HCT116 (cell line): Measurements from ENCODE around the gene GNB1L. TPM values are rescaled to one million over a fixed set of nuclear protein-coding genes. Genes with fewer than 3 reads are reported as not detected.
A peak's percentile ranks its signal among the peaks of the same experiment; 100 is the strongest.

Source experiments
- ATAC-seq: fragments of 200-7000 bp; cut with Tn5 transposase; 2 replicates; pipeline ENCODE4 v1.9.1; 2020; ENCODE audit warnings: mild to moderate bottlenecking, moderate library complexity
- Bru-seq: library from RNA; stranded (reverse); fragments of 400-500 nt; gene quantifications from one replicate; lab custom pipeline; 2021; lab: Mats Ljungman, UMichigan
- BruChase-seq, 2 experiments: library from RNA; stranded (reverse); fragments of 400-500 nt; gene quantifications; one replicate each; lab custom pipeline; 2021; lab: Mats Ljungman, UMichigan
- BruUV-seq: library from RNA; stranded (reverse); fragments of 400-500 nt; replicated peaks from 2 replicates; lab custom pipeline; 2021; lab: Mats Ljungman, UMichigan
- CTCF ChIA-PET: fragments of 300-600 bp; sonication (Branson Sonifier 250); formaldehyde crosslinking; loops from one replicate; lab custom pipeline; 2021; ENCODE audit warnings: antibody characterized with exemption; lab: Charles Lee
- POLR2A ChIA-PET: fragments of 300-600, 350-600 bp; sonication (Branson Sonifier 250); formaldehyde crosslinking; loops from one replicate; lab custom pipeline; 2021; ENCODE audit warnings: antibody characterized with exemption; lab: Charles Lee
- RAD21 ChIA-PET, 2 experiments: fragments of 300-600 bp; sonication (Branson Sonifier 250); formaldehyde crosslinking; loops; one replicate each; lab custom pipeline; 2023; ENCODE audit warnings: low total read pairs in 2 of 2; ENCODE audit not compliant: uncharacterized antibody in 2 of 2, unreplicated experiment in 2 of 2, low non-redundant PET in 1 of 2; lab: Charles Lee
- DNase-seq: peaks from one replicate; pipeline ENCODE4 v3.0.0-alpha.2; 2010; ENCODE audit warnings: low read depth, low spot score
- H2AFZ ChIP-seq: fragments of 200-600 bp; shearing (Covaris generic), sonication (generic); 2 replicates; pipeline ENCODE4 v1.6.1; 2017; ENCODE audit warnings: low read depth, mixed run types, mixed read lengths, antibody characterized with exemption, low read length; ENCODE audit not compliant: poor library complexity, severe bottlenecking
- H3K27ac ChIP-seq: 2 replicates; pipeline ENCODE4 v1.5.1; 2012; ENCODE audit warnings: low read depth, low read length
- H3K27me3 ChIP-seq: fragments of 200-600 bp; sonication (generic); 2 replicates; pipeline ENCODE4 v1.6.1; 2016; ENCODE audit warnings: mixed run types, low read length, mixed read lengths; ENCODE audit not compliant: insufficient read depth
- H3K36me3 ChIP-seq, 2 experiments: fragments of 200-500 bp in 1 of 2; fragments of 200-600 bp in 1 of 2; sonication (Bioruptor generic) in 1 of 2; sonication (generic) in 1 of 2; 2 replicates each; pipeline versions ENCODE4 v1.5.1 to v1.6.1; 2014 to 2016; ENCODE audit warnings: low read length in 2 of 2, inconsistent platforms in 1 of 2, mixed read lengths in 1 of 2, mixed run types in 1 of 2; ENCODE audit not compliant: insufficient read depth in 2 of 2, control insufficient read depth in 1 of 2
- H3K4me1 ChIP-seq, 2 experiments: fragments of 200-600 bp in 1 of 2; sonication (generic) in 1 of 2; 2 replicates each; pipeline versions ENCODE4 v1.5.1 to v1.6.1; 2012 to 2017; ENCODE audit warnings: low read length in 2 of 2, inconsistent platforms in 1 of 2, mild to moderate bottlenecking in 1 of 2, mixed read lengths in 1 of 2, mixed run types in 1 of 2, moderate library complexity in 1 of 2; ENCODE audit not compliant: insufficient read depth in 2 of 2, control insufficient read depth in 1 of 2
- H3K4me2 ChIP-seq: fragments of 200-600 bp; sonication (generic); 2 replicates; pipeline ENCODE4 v1.6.1; 2017; ENCODE audit warnings: mixed run types, low read length, mixed read lengths
- H3K4me3 ChIP-seq, 2 experiments: fragments of 200-600 bp in 1 of 2; sonication (generic) in 1 of 2; replicated peaks in 1 of 2; 2 replicates each; pipeline ENCODE4 v1.5.1; 2011 to 2016; ENCODE audit warnings: low read length in 2 of 2, control low read depth in 1 of 2, low read depth in 1 of 2, mild to moderate bottlenecking in 1 of 2, mixed read lengths in 1 of 2, mixed run types in 1 of 2
- H3K79me2 ChIP-seq: fragments of 200-600 bp; sonication (generic); 2 replicates; pipeline ENCODE4 v1.6.1; 2017; ENCODE audit warnings: mild to moderate bottlenecking, mixed run types, low read length, moderate library complexity, mixed read lengths; ENCODE audit not compliant: insufficient read depth
- H3K9ac ChIP-seq: fragments of 200-600 bp; sonication (generic); 2 replicates; pipeline ENCODE4 v1.6.1; 2016; ENCODE audit warnings: low read length, mixed read lengths
- H3K9me2 ChIP-seq: fragments of 200-600 bp; sonication (generic), shearing (Covaris generic); 2 replicates; pipeline ENCODE4 v1.6.1; 2017; ENCODE audit warnings: mixed run types, mild to moderate bottlenecking, moderate library complexity; ENCODE audit not compliant: insufficient read depth
- H3K9me3 ChIP-seq, 2 experiments: fragments of 200-500 bp in 1 of 2; fragments of 200-600 bp in 1 of 2; sonication (Bioruptor generic) in 1 of 2; sonication (generic) in 1 of 2; 2 replicates each; pipeline ENCODE4 v1.6.1; 2014 to 2017; ENCODE audit warnings: low read length in 2 of 2, mixed read lengths in 2 of 2, inconsistent platforms in 1 of 2, low read depth in 1 of 2, mild to moderate bottlenecking in 1 of 2, mixed run types in 1 of 2, moderate library complexity in 1 of 2; ENCODE audit not compliant: control insufficient read depth in 1 of 2, insufficient read depth in 1 of 2
- H4K20me1 ChIP-seq: fragments of 200-600 bp; sonication (generic), shearing (Covaris generic); 2 replicates; pipeline ENCODE4 v1.6.1; 2017; ENCODE audit warnings: mixed run types, mild to moderate bottlenecking, moderate library complexity; ENCODE audit not compliant: insufficient read depth
- CBX3 ChIP-seq: IDR thresholded peaks from 2 replicates; pipeline ENCODE4 v1.6.1; 2012; ENCODE audit warnings: low read depth
- CEBPB ChIP-seq: IDR thresholded peaks from 2 replicates; pipeline ENCODE4 v1.6.1; 2012; ENCODE audit warnings: low read depth
- EGR1 ChIP-seq: IDR thresholded peaks from 2 replicates; pipeline ENCODE4 v1.6.1; 2012; ENCODE audit warnings: low read depth
- ELF1 ChIP-seq: IDR thresholded peaks from 2 replicates; pipeline ENCODE4 v1.6.1; 2012; ENCODE audit warnings: low read depth, borderline replicate concordance
- EZH2 ChIP-seq: fragments of 200-600 bp; sonication (generic); IDR thresholded peaks from 2 replicates; pipeline ENCODE4 v1.6.1; 2017; ENCODE audit warnings: antibody characterized with exemption, mixed run types
- EZH2phosphoT487 ChIP-seq: fragments of 200-600 bp; IDR thresholded peaks from 2 replicates; pipeline ENCODE4 v1.6.1; 2018; ENCODE audit warnings: antibody characterized with exemption, borderline replicate concordance
- FOSL1 ChIP-seq: IDR thresholded peaks from 2 replicates; pipeline ENCODE4 v1.6.1; 2012; ENCODE audit warnings: low read depth
- JUND ChIP-seq: IDR thresholded peaks from 2 replicates; pipeline ENCODE4 v1.6.1; 2012
- POLR2A ChIP-seq: IDR thresholded peaks from 2 replicates; pipeline ENCODE4 v1.7.0; 2011; ENCODE audit warnings: borderline replicate concordance; ENCODE audit not compliant: insufficient read depth, insufficient read length; ENCODE audit errors: extremely low read depth
- POLR2AphosphoS5 ChIP-seq: IDR thresholded peaks from 2 replicates; pipeline ENCODE4 v1.6.1; 2011; ENCODE audit warnings: mild to moderate bottlenecking, low read depth, low read length, moderate library complexity
- RAD21 ChIP-seq: IDR thresholded peaks from 2 replicates; pipeline ENCODE4 v1.6.1; 2012; ENCODE audit warnings: low read depth, mild to moderate bottlenecking
- SIN3A ChIP-seq: IDR thresholded peaks from 2 replicates; pipeline ENCODE4 v1.6.1; 2012; ENCODE audit warnings: low read depth
- SP1 ChIP-seq: IDR thresholded peaks from 2 replicates; pipeline ENCODE4 v1.6.1; 2012; ENCODE audit warnings: low read depth
- SRF ChIP-seq: IDR thresholded peaks from 2 replicates; pipeline ENCODE4 v1.6.1; 2012; ENCODE audit warnings: low read depth
- TCF7L2 ChIP-seq: IDR thresholded peaks from 2 replicates; pipeline ENCODE4 v1.7.0; 2011; ENCODE audit warnings: borderline replicate concordance, inconsistent platforms; ENCODE audit not compliant: insufficient read depth, insufficient read length; ENCODE audit errors: extremely low read depth
- YY1 ChIP-seq: IDR thresholded peaks from 2 replicates; pipeline ENCODE4 v1.6.1; 2011; ENCODE audit warnings: low read length, low read depth, moderate library complexity, mild to moderate bottlenecking; ENCODE audit not compliant: insufficient replicate concordance; ENCODE audit errors: extremely low read depth
- ZFX ChIP-seq: fragments of 450-650 bp; IDR thresholded peaks from 2 replicates; pipeline ENCODE4 v1.6.1; 2017
- ZNF274 ChIP-seq: fragments of 200-500 bp; sonication (Bioruptor generic); IDR thresholded peaks from 2 replicates; pipeline ENCODE4 v1.6.1; 2014; ENCODE audit warnings: mild to moderate bottlenecking, low read depth, low read length, inconsistent platforms
- intact Hi-C: fragments of 100-400 bp; cut with micrococcal nuclease; formaldehyde crosslinking; loops from 2 replicates; pipeline ENCODE4 v1.10.0; 2022
- long read RNA-seq: library from polyadenylated mRNA; unstranded; transcript quantifications from one replicate; pipeline ENCODE4 v2.0.0, GENCODE V29; 2021; ENCODE audit not compliant: unreplicated experiment
- polyA plus RNA-seq: library from polyadenylated mRNA; unstranded; fragments of >200 nt; gene quantifications from 2 replicates; pipeline ENCODE4 v1.2.1, GENCODE V29; 2012; ENCODE audit warnings: missing spikeins
- total RNA-seq: library from RNA; stranded (reverse); gene quantifications from one replicate; pipeline ENCODE4 v1.2.1, GENCODE V29; 2021; ENCODE audit not compliant: unreplicated experiment
- TF ChIP-seq, protein P1 (sequence below): IDR thresholded peaks from 2 replicates; pipeline ENCODE4 v1.6.1; 2011; ENCODE audit warnings: mild to moderate bottlenecking, low read length, moderate library complexity; ENCODE audit not compliant: insufficient replicate concordance; ENCODE audit errors: extremely low read depth
- TF ChIP-seq, protein P2 (sequence below): IDR thresholded peaks from 2 replicates; pipeline ENCODE4 v1.6.1; 2012
- TF ChIP-seq, protein P3 (sequence below), 3 experiments: fragments of 200-600 bp in 1 of 3; sonication (generic) in 1 of 3; IDR thresholded peaks in 2 of 3; conservative IDR thresholded peaks in 1 of 3; 2 replicates each; pipeline ENCODE4 v1.5.1; 2012 to 2017; ENCODE audit warnings: low read depth in 2 of 3, low read length in 2 of 3, antibody characterized with exemption in 1 of 3, borderline replicate concordance in 1 of 3, control low read depth in 1 of 3, mild to moderate bottlenecking in 1 of 3, mixed read lengths in 1 of 3, mixed run types in 1 of 3, moderate library complexity in 1 of 3; ENCODE audit not compliant: insufficient read depth in 1 of 3

Gene GNB1L, protein sequence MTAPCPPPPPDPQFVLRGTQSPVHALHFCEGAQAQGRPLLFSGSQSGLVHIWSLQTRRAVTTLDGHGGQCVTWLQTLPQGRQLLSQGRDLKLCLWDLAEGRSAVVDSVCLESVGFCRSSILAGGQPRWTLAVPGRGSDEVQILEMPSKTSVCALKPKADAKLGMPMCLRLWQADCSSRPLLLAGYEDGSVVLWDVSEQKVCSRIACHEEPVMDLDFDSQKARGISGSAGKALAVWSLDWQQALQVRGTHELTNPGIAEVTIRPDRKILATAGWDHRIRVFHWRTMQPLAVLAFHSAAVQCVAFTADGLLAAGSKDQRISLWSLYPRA
- 12.1 TPM for total RNA-seq
- 8.8 and 10.9 TPM in 2 replicates for polyA plus RNA-seq
- Bru-seq, nascent RNA = percentile 44 among the genes with signal in this experiment
- BruChase-seq, experiment 1, labeled RNA remaining after a 6-hour chase = percentile 63 among the genes with signal in this experiment
- percentile 59 among the genes with signal in this experiment for BruChase-seq, experiment 2, labeled RNA remaining after a 2-hour chase
- long read RNA-seq, full-length matches to known transcripts = 26 of 46 reads
- long read RNA-seq, partial matches to known transcripts = 3 of 46 reads
- long read RNA-seq, other reads (novel, unspliced or antisense) = 17 of 46 reads

DNA sequence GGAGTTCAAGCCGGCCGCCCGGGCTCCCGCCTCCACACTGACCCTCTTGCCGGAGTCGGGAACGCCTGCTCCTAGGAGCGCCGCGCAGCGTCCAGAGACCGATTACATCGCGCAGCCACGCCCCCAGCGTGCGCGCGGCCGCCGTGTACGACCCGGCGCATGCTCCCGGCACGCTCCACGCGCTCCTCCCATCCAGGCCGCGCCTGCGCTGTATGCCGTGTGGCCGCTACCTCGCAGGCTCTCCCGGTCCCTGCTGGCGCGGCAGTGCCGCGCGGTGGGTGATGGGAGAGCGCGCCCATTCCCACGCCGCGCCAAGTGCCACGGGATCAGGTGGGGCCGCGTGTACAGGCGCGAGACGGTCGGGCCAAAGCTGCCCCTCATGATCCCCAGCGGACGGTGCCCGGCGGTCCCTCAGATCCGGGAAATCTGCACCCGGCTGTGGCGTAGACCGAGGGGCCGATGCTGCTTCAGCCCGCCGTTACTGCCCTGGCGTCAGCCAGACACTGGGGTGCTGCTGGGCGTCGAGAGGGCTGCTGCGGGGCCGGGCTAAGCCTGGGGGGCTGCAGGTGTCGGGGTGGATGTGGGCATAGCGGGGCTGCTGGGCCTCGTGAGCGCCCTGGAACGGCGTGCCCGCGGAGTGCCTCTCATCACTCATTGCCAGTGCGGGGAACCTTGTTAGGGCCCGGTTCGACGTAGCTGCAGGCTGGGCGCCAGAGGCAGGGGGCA, at the start of gene GNB1L, which contains the start of gene RTL10:
TSS of gene GNB1L (minus strand) at position 97 of the 726 bp plus-strand sequence. CDS start 33,519 bp downstream, outside the sequence.
TSS of gene RTL10 (minus strand) at position 97 of the 726 bp plus-strand sequence. CDS start 2,613 bp downstream, outside the sequence.
- Histone ChIP-seq H2AFZ (no peak within 1 kb of the TSS), H3K9me3 (no peaks in the 10 kb centered on the region), H3K4me1 (peaks cover 39 to 53% of the 10 kb centered on the region in 2 experiments), H3K4me3 (peak within 1 kb of the TSS; percentile 97 to 99), H3K36me3 (peaks cover 14% of the 10 kb centered on the region in 2 experiments; a peak in 3 of 4 replicates), H3K79me2 (peaks cover 62% of the 10 kb centered on the region), H3K9me2 (no peaks in the 10 kb centered on the region), H4K20me1 (peaks cover 3% of the 10 kb centered on the region; the same call in 1 of the 2 replicates), H3K27me3 (no peaks in the 10 kb centered on the region), H3K27ac (peak within 1 kb of the TSS; percentile 99), H3K4me2 (peak within 1 kb of the TSS; percentile 94), H3K9ac (peak within 1 kb of the TSS; percentile 97)
- DNase-seq (peak; percentile 85), ATAC-seq (peak; percentile 82)
- ChIA-PET RAD21 (no interaction called here), CTCF (interaction anchor here (1.4 kb wide), 1 partner anchor 98 kb away, joined by 3 read pairs; no protein-coding TSS in a partner anchor), POLR2A (interaction anchor here (0.9 to 2.1 kb wide), 2 partner anchors 12 to 16 kb away, joined by 3 to 6 read pairs; no protein-coding TSS in a partner anchor)
- intact Hi-C loops = loop anchor here (5.0 kb wide), 1 partner anchor 88 kb away; no protein-coding TSS in a partner anchor
- BruUV-seq = TSS peak; percentile 54
- TF ChIP-seq JUND (no peak), SRF (no peak), FOSL1 (no peak), CEBPB (no peak), POLR2AphosphoS5 (peak; percentile 98), YY1 (peak; percentile 25), EZH2phosphoT487 (no peak), TCF7L2 (peak; percentile 26), RAD21 (no peak), SIN3A (peak; percentile 78), POLR2A (peak; percentile 95), ZFX (peak; percentile 83), ELF1 (no peak), SP1 (no peak), ZNF274 (no peak), EGR1 (no peak), CBX3 (peak; percentile 22; the same call in 1 of the 2 replicates), EZH2 (no peak)
- TF ChIP-seq, protein P1, sequence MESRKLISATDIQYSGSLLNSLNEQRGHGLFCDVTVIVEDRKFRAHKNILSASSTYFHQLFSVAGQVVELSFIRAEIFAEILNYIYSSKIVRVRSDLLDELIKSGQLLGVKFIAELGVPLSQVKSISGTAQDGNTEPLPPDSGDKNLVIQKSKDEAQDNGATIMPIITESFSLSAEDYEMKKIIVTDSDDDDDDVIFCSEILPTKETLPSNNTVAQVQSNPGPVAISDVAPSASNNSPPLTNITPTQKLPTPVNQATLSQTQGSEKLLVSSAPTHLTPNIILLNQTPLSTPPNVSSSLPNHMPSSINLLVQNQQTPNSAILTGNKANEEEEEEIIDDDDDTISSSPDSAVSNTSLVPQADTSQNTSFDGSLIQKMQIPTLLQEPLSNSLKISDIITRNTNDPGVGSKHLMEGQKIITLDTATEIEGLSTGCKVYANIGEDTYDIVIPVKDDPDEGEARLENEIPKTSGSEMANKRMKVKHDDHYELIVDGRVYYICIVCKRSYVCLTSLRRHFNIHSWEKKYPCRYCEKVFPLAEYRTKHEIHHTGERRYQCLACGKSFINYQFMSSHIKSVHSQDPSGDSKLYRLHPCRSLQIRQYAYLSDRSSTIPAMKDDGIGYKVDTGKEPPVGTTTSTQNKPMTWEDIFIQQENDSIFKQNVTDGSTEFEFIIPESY = peak; percentile 48
- TF ChIP-seq, protein P2, sequence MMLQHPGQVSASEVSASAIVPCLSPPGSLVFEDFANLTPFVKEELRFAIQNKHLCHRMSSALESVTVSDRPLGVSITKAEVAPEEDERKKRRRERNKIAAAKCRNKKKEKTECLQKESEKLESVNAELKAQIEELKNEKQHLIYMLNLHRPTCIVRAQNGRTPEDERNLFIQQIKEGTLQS = no peak
- TF ChIP-seq, protein P3, sequence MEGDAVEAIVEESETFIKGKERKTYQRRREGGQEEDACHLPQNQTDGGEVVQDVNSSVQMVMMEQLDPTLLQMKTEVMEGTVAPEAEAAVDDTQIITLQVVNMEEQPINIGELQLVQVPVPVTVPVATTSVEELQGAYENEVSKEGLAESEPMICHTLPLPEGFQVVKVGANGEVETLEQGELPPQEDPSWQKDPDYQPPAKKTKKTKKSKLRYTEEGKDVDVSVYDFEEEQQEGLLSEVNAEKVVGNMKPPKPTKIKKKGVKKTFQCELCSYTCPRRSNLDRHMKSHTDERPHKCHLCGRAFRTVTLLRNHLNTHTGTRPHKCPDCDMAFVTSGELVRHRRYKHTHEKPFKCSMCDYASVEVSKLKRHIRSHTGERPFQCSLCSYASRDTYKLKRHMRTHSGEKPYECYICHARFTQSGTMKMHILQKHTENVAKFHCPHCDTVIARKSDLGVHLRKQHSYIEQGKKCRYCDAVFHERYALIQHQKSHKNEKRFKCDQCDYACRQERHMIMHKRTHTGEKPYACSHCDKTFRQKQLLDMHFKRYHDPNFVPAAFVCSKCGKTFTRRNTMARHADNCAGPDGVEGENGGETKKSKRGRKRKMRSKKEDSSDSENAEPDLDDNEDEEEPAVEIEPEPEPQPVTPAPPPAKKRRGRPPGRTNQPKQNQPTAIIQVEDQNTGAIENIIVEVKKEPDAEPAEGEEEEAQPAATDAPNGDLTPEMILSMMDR (IDR thresholded peaks at IDR 0.05 in 2 of 3, conservative IDR thresholded peaks at IDR 0.05 in 1 of 3; ENCODE audit: borderline replicate concordance in 1 of 3, insufficient read depth in 1 of 3, low read depth in 2 of 3, low read length in 2 of 3) = no peak
